MM.1S (cell line): ENCODE data around the gene TP53TG5.

Source experiments
- DNase-seq: peaks from one replicate; pipeline ENCODE4 v3.0.0-alpha.2; 2015
- H2AFZ ChIP-seq: fragments of 300-600 bp; sonication (generic); 2 replicates; pipeline ENCODE4 v1.6.0; 2016; ENCODE audit warnings: antibody characterized with exemption, low read length
- H3F3A ChIP-seq: fragments of 300-600 bp; sonication (generic); 2 replicates; pipeline ENCODE4 v1.6.1; 2016; ENCODE audit warnings: mild to moderate bottlenecking, antibody characterized with exemption, low read length, moderate library complexity, mixed read lengths; ENCODE audit not compliant: insufficient read depth
- H3K27ac ChIP-seq: fragments of 300-600 bp; sonication (generic); 2 replicates; pipeline ENCODE4 v1.5.1; 2016; ENCODE audit warnings: mild to moderate bottlenecking, low read length
- H3K27me3 ChIP-seq: fragments of 300-600 bp; sonication (generic); replicated peaks from 2 replicates; pipeline ENCODE4 v1.6.0; 2016; ENCODE audit warnings: low read length; ENCODE audit not compliant: insufficient read depth
- H3K36me3 ChIP-seq: fragments of 300-600 bp; sonication (generic); replicated peaks from 2 replicates; pipeline ENCODE4 v1.6.1; 2016; ENCODE audit warnings: mild to moderate bottlenecking, low read length, mixed read lengths; ENCODE audit not compliant: insufficient read depth
- H3K4me1 ChIP-seq: fragments of 300-600 bp; sonication (generic); 2 replicates; pipeline ENCODE4 v1.6.1; 2016; ENCODE audit warnings: low read length, mixed read lengths
- H3K4me2 ChIP-seq: fragments of 300-600 bp; sonication (generic); 2 replicates; pipeline ENCODE4 v1.6.0; 2016; ENCODE audit warnings: low read depth, low read length
- H3K4me3 ChIP-seq: fragments of 300-600 bp; sonication (generic); 2 replicates; pipeline ENCODE4 v1.5.1; 2016; ENCODE audit warnings: low read length, mixed read lengths
- H3K79me2 ChIP-seq: fragments of 300-600 bp; sonication (generic); 2 replicates; pipeline ENCODE4 v1.6.1; 2016; ENCODE audit warnings: mixed run types, low read length, mixed read lengths
- H3K9ac ChIP-seq: fragments of 300-600 bp; sonication (generic); 2 replicates; pipeline ENCODE4 v1.6.1; 2016; ENCODE audit warnings: low read length, mixed read lengths
- H3K9me2 ChIP-seq: fragments of 300-600 bp; sonication (generic); replicated peaks from 2 replicates; pipeline ENCODE4 v1.6.1; 2016; ENCODE audit warnings: mild to moderate bottlenecking, low read length, mixed read lengths; ENCODE audit not compliant: insufficient read depth
- H3K9me3 ChIP-seq: fragments of 300-600 bp; sonication (generic); replicated peaks from 2 replicates; pipeline ENCODE4 v1.6.1; 2016; ENCODE audit warnings: mild to moderate bottlenecking, low read length, mixed read lengths; ENCODE audit not compliant: insufficient read depth
- H4K20me1 ChIP-seq: fragments of 300-600 bp; sonication (generic); 2 replicates; pipeline ENCODE4 v1.6.1; 2016; ENCODE audit warnings: mild to moderate bottlenecking, low read length, moderate library complexity, mixed read lengths; ENCODE audit not compliant: insufficient read depth
- EZH2 ChIP-seq: fragments of 300-600 bp; sonication (generic); optimal IDR thresholded peaks from 2 replicates; pipeline ENCODE3; 2017; ENCODE audit warnings: low read depth, mild to moderate bottlenecking, antibody characterized with exemption, low read length, mixed read lengths
- EZH2phosphoT487 ChIP-seq: fragments of 300-600 bp; sonication (generic); IDR thresholded peaks from 2 replicates; pipeline ENCODE4 v1.6.1; 2018; ENCODE audit warnings: antibody characterized with exemption, low read length
- TF ChIP-seq, protein P1 (sequence below): fragments of 300-600 bp; sonication (generic); IDR thresholded peaks from 2 replicates; pipeline ENCODE4 v1.5.1; 2016; ENCODE audit warnings: antibody characterized with exemption, low read length, mixed read lengths

TP53TG5 gene

GRCh38 chr20:45350217-45350616, 27.9 kb downstream of the TP53TG5 start:
- Histone ChIP-seq H3K4me3 (no peak overlapping the region), H3K27me3 (peaks cover 8% of the 10 kb centered on the region; the same call in 1 of the 2 replicates), H3K27ac (no peak overlapping the region), H3K36me3 (no peaks in the 10 kb centered on the region), H2AFZ (no peak overlapping the region), H3K4me2 (no peak overlapping the region), H3K9ac (no peak overlapping the region), H3F3A (no peaks in the 10 kb centered on the region), H3K4me1 (0 out of 2 replicates have a peak, but pooled peaks cover 7% of the 10 kb centered on the region), H3K9me3 (no peaks in the 10 kb centered on the region), H3K79me2 (no peaks in the 10 kb centered on the region), H3K9me2 (no peaks in the 10 kb centered on the region), H4K20me1 (no peaks in the 10 kb centered on the region)
- TF ChIP-seq EZH2phosphoT487 (no peak), EZH2 (no peak)
- TF ChIP-seq, protein P1, sequence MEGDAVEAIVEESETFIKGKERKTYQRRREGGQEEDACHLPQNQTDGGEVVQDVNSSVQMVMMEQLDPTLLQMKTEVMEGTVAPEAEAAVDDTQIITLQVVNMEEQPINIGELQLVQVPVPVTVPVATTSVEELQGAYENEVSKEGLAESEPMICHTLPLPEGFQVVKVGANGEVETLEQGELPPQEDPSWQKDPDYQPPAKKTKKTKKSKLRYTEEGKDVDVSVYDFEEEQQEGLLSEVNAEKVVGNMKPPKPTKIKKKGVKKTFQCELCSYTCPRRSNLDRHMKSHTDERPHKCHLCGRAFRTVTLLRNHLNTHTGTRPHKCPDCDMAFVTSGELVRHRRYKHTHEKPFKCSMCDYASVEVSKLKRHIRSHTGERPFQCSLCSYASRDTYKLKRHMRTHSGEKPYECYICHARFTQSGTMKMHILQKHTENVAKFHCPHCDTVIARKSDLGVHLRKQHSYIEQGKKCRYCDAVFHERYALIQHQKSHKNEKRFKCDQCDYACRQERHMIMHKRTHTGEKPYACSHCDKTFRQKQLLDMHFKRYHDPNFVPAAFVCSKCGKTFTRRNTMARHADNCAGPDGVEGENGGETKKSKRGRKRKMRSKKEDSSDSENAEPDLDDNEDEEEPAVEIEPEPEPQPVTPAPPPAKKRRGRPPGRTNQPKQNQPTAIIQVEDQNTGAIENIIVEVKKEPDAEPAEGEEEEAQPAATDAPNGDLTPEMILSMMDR: no peak
- no peak for DNase-seq

DNA sequence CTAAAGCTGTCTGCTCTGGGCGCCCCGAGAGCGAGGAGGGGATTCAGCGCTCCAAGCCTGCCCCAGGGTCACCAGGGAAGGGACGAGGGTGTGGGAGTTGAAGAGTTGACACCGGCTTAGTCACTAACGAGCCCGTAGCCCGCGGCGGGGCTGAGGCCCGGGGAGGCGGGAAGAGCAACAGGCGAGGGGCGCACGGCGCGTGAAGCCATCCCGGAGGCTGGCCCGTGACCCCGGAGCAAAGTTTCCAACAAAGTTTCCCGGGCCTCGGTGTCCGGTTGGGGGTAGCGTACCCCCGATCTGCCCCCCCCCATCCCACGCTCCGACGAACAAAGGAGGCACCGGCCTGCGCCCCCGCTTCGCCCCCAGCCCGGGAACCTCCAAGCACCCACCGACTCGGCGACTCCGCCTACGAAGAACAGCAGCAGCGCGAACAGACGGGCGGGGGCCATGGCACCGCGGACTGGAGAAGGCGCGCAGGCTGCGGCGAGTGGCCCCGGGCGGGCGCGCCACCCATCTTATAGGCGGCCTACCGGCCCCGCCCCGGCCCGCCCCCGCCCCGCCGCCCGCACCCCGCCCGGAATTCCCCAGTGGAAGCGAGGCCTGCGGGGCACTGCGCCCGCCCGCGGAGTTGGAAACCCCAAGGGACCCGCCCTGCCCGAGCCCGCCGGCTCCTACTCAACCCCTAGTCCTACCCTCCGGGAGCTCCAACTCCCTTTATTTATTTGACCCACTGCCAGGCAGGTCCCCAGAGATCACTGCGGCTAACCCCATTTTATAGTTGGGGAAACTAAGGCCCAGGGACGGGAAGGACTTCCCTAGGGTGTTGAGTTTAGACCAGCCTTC, 30.0 kb downstream of the TP53TG5 start, which contains the start of gene SDC4:
TSS of gene SDC4 (minus strand) at position 489 of the 843 bp plus-strand sequence. CDS start at position 449, 40 bp downstream.
- no peaks in the 10 kb centered on the region for H3F3A ChIP-seq
- H2AFZ ChIP-seq: peak within 1 kb of the TSS; percentile 95
- H4K20me1 ChIP-seq: no peaks in the 10 kb centered on the region
- H3K9me3 ChIP-seq: no peaks in the 10 kb centered on the region
- H3K9ac ChIP-seq: peak within 1 kb of the TSS; percentile 67
- H3K4me1 ChIP-seq: 0 out of 2 replicates have a peak, but pooled peaks cover 7% of the 10 kb centered on the region
- peaks cover 4% of the 10 kb centered on the region; the same call in 1 of the 2 replicates for H3K79me2 ChIP-seq
- no peaks in the 10 kb centered on the region for H3K36me3 ChIP-seq
- peak; percentile 49 for DNase-seq
- peaks cover 8% of the 10 kb centered on the region; the same call in 1 of the 2 replicates for H3K27me3 ChIP-seq
- H3K4me3 ChIP-seq: peak within 1 kb of the TSS; percentile 72
- H3K4me2 ChIP-seq: peak within 1 kb of the TSS; percentile 100
- H3K9me2 ChIP-seq: no peaks in the 10 kb centered on the region
- H3K27ac ChIP-seq: no peak within 1 kb of the TSS
- TF ChIP-seq EZH2: no peak
- TF ChIP-seq, protein P1: no peak
- no peak for TF ChIP-seq EZH2phosphoT487

- peak overlapping the region; percentile 67 for H3K9ac ChIP-seq
- H3K4me1 ChIP-seq: 0 out of 2 replicates have a peak, but pooled peaks cover 7% of the 10 kb centered on the region
- H2AFZ ChIP-seq: peak overlapping the region; percentile 95
- DNase-seq: no peak
- H3F3A ChIP-seq: no peaks in the 10 kb centered on the region
- no peak overlapping the region for H3K27ac ChIP-seq
- H3K36me3 ChIP-seq: no peaks in the 10 kb centered on the region
- H4K20me1 ChIP-seq: no peaks in the 10 kb centered on the region
- no peaks in the 10 kb centered on the region for H3K9me2 ChIP-seq
- H3K4me3 ChIP-seq: peak overlapping the region; percentile 72
- peaks cover 4% of the 10 kb centered on the region; the same call in 1 of the 2 replicates for H3K79me2 ChIP-seq
- H3K27me3 ChIP-seq: peaks cover 8% of the 10 kb centered on the region; the same call in 1 of the 2 replicates
- H3K9me3 ChIP-seq: no peaks in the 10 kb centered on the region
- H3K4me2 ChIP-seq: peak overlapping the region; percentile 100
- TF ChIP-seq EZH2 (no peak), EZH2phosphoT487 (no peak)
- TF ChIP-seq, protein P1: no peak
Measured at GRCh38 chr20:45347297-45347935, 30.7 kb downstream of the TP53TG5 start.
